ENCODE data around the gene RAX.
"Not testable (repeated sequence)": the region's sequence is repeated elsewhere in the genome, so short reads cannot be mapped to it uniquely, and the experiment has no call there.

Gene RAX

GRCh38 chr18:59273759-59274532, 692 bp upstream of the RAX start:
- no peak for DNase-seq (ENCODE audit: low spot score)

- no peak for DNase-seq (ENCODE audit: low spot score)
These were observed 899 bp downstream of the RAX start for GRCh38 chr18:59272221-59272888.

GRCh38 chr18:59271606-59272220, 1.5 kb downstream of the RAX start:
- no peak for DNase-seq (ENCODE audit: low spot score)

- no peak for DNase-seq (ENCODE audit: low spot score)
These were observed 2.5 kb downstream of the RAX start for GRCh38 chr18:59270689-59271257.

GRCh38 chr18:59269563-59270119, 3.6 kb downstream of the RAX start:
- DNase-seq (ENCODE audit: low spot score), result no peak

- no peak for DNase-seq (ENCODE audit: low spot score)
These were observed 4.3 kb downstream of the RAX start for GRCh38 chr18:59268721-59269562.

- DNase-seq (ENCODE audit: low spot score), result no peak
These were observed 5.0 kb downstream of the RAX start for GRCh38 chr18:59268127-59268720.

- DNase-seq (ENCODE audit: low spot score), result no peak
These were observed 5.6 kb downstream of the RAX start for GRCh38 chr18:59267503-59268126.

GRCh38 chr18:59266886-59267502, 6.3 kb downstream of the RAX start:
- DNase-seq (ENCODE audit: low spot score), result no peak

- no peak for DNase-seq (ENCODE audit: low spot score)
These were observed 6.8 kb downstream of the RAX start for GRCh38 chr18:59266459-59266858.

- DNase-seq (ENCODE audit: low spot score), result no peak
These were observed 7.3 kb downstream of the RAX start for GRCh38 chr18:59265974-59266369.

GRCh38 chr18:59265246-59265973, 7.8 kb downstream of the RAX start:
- DNase-seq (ENCODE audit: low spot score), result no peak

GRCh38 chr18:59264651-59265245, 8.5 kb downstream of the RAX start:
- no peak for DNase-seq (ENCODE audit: low spot score)

- no peak for DNase-seq (ENCODE audit: low spot score)
These were observed 9.1 kb downstream of the RAX start for GRCh38 chr18:59264121-59264571.

- DNase-seq (ENCODE audit: low spot score), result no peak
These were observed 9.6 kb downstream of the RAX start for GRCh38 chr18:59263661-59264060.

- DNase-seq (ENCODE audit: low spot score), result not testable (repeated sequence)
These were observed 11.0 kb downstream of the RAX start for GRCh38 chr18:59262243-59262642.

- DNase-seq (ENCODE audit: low spot score), result not testable (repeated sequence)
These were observed 11.4 kb downstream of the RAX start for GRCh38 chr18:59261842-59262241.

GRCh38 chr18:59255491-59255890, 17.8 kb downstream of the RAX start:
- DNase-seq (ENCODE audit: low spot score), result not testable (repeated sequence)

GRCh38 chr18:59249199-59249774, 24.0 kb downstream of the RAX start:
- DNase-seq (ENCODE audit: low spot score), result peak; percentile 61

Measured in LoVo (cell line).